HG03571 (cell line): ENCODE results near the gene BCAR3.

ENCODE experiments used
- ATAC-seq: cut with Tn5 transposase; IDR thresholded peaks from one replicate; pipeline ENCODE4 v1.9.1; 2021; ENCODE audit not compliant: unreplicated experiment

BCAR3 gene

GRCh38 chr1:93681101-93681988 is at the start of gene BCAR3:
Gene BCAR3 (minus strand): TSS chr1:93681837. CDS start chr1:93674930, 6,907 bp downstream.
- peak; percentile 21 for ATAC-seq

DNA sequence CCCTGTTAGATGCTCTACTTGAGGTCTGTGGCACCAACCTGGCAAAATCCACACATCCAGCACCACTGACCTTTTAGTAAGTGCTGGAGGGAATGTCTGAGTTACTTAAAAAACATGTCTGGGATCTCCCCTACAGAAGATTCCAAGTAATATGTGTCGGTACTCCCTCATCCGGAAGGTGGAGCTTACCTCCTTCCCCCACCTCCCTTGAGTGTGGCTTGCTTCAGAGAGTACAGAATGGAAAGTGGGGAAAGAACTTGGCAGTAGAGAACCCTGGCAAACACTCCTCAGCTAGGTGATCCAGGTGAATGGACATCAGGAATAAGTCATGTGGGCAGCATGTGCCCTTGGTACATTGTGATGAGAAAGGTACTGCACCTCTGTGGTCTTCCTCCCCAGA is 49.0 kb upstream of the BCAR3 start:
- ATAC-seq = no peak

DNA sequence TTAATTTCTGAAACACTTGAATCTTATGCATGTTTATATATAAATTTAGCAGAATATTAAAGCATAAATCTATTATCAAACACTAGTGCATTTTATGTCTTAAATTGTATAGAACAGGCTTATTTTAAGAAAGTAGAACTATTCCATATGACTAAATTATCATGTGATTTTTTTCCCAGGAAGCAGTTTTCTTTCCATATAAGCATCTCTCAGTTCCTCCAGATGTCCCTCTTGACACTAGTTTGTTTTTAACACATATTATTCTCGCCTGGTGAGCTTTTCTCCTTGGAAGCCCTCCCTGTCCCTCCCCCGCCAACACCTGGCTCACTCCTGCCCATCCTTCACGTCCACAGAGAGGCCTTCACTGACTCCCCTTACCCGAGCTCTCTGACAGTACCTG is 48.3 kb upstream of the BCAR3 start:
- ATAC-seq = no peak

DNA sequence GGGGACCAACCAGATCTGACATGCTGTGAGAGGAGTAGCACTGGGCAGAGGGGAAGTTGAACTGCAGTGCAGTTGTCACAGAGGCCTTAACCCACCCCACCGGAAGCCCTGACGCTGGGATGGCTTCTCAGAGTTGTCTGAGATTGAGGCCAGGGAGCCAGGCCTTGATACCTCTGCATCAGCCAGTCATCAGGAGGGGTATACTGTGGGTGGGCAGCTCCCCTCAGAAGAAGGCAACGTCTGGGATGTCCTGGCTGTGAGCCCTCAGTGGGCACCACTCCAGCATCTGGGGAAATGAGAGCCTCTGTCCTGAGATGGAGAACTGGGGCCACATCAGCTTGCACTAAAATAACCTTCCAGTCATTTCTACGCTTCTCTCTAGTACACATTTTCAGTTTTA is 47.9 kb upstream of the BCAR3 start:
- ATAC-seq = peak; percentile 77

DNA sequence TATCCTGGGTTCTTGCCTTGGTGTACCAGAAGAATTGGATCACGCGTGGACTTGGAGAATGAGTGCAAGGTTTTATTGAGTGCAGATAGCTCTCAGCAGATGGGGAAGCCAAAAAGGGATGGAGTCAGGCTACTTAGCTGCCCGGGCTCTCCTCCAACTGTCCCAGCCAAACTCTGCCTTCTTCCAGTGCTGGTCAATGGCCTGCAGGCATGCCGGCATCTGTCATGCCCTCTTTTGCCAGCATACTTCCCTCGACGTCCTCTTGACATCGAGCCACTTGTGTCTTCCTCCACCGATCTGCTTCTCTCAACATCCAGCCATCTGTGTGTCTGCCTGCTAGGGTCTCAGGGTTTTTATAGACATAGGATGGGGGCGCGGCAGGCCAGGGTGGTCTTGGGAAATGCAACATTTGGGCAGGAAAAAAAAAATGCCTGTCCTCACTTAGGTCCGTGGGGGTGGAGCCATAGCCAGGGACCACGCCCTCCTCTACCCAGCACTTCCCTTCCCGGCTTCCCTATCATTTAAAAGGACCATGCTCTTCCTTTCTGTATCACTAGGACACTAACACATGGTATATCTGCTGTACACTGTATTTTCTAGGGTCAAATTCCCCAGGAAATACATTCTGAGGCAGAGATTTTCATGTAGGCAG is 47.0 kb upstream of the BCAR3 start:
- no peak for ATAC-seq

- no peak for ATAC-seq
Observed at GRCh38 chr1:93723733-93724270, 42.2 kb upstream of the BCAR3 start.

DNA sequence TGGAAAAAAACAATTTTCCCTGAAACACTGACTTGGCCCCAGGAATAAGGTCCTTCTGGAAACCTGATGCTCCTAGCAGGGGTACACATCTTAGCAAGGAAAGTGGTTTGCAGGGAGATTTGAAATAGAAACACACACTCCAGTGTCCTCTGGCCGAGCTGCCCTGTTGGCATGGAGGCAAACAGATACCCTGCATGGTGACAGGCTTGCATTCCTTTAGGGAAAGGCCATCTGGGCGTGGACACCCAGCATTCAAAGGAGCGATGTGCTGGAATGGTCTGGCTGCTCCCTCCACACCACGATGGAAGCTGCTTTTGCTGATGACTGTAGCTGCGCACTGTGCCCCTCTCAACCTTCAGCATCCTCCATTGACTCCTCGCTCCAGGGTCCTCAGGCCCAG is 41.5 kb upstream of the BCAR3 start:
- ATAC-seq = no peak

- ATAC-seq = no peak
Observed at GRCh38 chr1:93722081-93723031, 40.7 kb upstream of the BCAR3 start.

DNA sequence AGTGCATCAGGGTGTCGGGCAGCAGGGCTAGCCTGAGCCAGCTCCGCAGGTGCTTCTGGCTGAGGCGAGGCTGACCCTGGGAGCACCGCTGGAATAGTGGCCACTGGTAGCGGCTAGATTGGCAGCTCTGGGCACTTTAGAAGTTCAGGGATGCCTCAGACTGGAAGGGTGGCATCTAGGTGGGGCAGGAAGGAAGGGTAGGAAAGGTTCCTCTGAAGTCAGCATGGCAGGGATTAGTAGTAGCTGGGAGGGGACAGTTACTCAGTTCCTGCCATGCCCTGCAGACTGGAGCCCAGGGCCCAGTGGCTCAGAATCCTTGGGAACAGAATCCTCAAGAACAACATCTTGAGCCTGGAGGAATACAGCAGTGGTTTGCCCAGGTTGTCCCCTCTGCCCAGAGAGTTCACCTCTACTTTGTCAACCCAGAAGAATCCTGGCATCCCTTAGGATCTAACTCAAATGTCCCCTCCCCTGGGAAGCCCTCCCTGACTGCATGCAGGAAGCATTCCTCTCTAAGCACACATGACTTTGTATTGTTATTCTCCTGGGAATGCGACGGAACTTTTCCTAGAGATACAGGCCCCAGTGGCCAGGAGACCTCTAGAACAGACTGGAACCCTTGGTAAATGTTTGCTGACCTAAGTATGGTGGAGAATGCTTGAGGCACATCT is 39.5 kb upstream of the BCAR3 start:
- ATAC-seq = no peak

- ATAC-seq = no peak
Observed at GRCh38 chr1:93717640-93718039, 36.0 kb upstream of the BCAR3 start.

GRCh38 chr1:93716941-93717368 is 35.3 kb upstream of the BCAR3 start:
- no peak for ATAC-seq

DNA sequence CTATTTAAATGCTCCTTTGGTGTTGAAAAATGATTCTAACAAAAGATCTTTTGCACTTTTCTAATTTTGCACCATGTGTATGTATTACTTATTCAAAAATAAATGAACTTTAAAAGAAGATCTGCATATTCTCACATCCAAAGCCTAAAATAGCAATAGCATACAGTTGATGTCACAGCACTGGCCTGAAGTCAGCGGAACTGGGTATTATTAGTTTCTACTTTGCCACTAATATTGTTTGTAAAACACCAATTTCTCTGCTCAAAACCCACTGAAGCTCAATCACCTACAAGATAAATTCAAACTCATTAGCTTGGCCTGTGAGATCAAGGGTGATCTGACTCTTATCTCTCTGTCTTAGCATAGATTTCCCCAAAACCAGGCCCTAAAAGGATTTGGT is 34.5 kb upstream of the BCAR3 start:
- no peak for ATAC-seq

- no peak for ATAC-seq
Observed at GRCh38 chr1:93715529-93716126, 34.0 kb upstream of the BCAR3 start.

GRCh38 chr1:93714356-93714755 is 32.7 kb upstream of the BCAR3 start:
- ATAC-seq = no peak

DNA sequence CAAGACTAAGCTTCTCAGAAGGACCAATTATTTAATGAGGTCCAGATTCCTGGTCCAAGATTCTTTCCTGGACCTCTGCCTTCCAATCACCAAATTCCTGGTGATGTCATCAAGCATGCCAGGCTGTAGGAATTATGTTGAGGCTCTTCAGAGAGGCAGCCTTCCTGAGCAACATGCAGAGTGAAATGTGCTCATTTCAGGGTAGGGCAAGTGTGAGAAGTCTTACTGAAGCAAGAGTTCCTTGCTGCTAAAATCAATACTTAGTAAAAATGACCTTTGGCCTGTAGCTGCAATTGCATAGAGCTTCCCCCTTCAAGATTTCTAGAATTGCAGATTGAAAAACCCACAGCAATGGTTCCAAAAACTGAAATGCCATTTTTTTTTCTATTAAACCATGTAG is 31.7 kb upstream of the BCAR3 start:
- ATAC-seq = no peak

GRCh38 chr1:93712741-93713140 is 31.1 kb upstream of the BCAR3 start:
- no peak for ATAC-seq

GRCh38 chr1:93710499-93711453 is 29.1 kb upstream of the BCAR3 start:
- no peak for ATAC-seq

GRCh38 chr1:93708734-93709481 is 27.3 kb upstream of the BCAR3 start:
- peak; percentile 27 for ATAC-seq
